HG02938 (cell line): ENCODE measurements around the gene KIAA2012.

Experiments used
- ATAC-seq: cut with Tn5 transposase; IDR thresholded peaks from one replicate; pipeline ENCODE4 v1.9.1; 2021; ENCODE audit warnings: mild to moderate bottlenecking, moderate library complexity; ENCODE audit not compliant: unreplicated experiment

The KIAA2012 gene

GRCh38 chr2:202074324-202074723 lies 1.3 kb downstream of the KIAA2012 start:
- no peak for ATAC-seq

GRCh38 chr2:202079310-202079709 lies 6.3 kb downstream of the KIAA2012 start:
- ATAC-seq = no peak

- ATAC-seq = no peak
These were observed 11.2 kb downstream of the KIAA2012 start for GRCh38 chr2:202084265-202084664.

- no peak for ATAC-seq
These were observed 15.7 kb downstream of the KIAA2012 start for GRCh38 chr2:202088777-202089176.

GRCh38 chr2:202090530-202090929 lies 17.5 kb downstream of the KIAA2012 start:
- no peak for ATAC-seq

GRCh38 chr2:202091476-202091875 lies 18.4 kb downstream of the KIAA2012 start:
- ATAC-seq = no peak

- no peak for ATAC-seq
These were observed 21.5 kb downstream of the KIAA2012 start for GRCh38 chr2:202094426-202094986.

- ATAC-seq = no peak
These were observed 22.2 kb downstream of the KIAA2012 start for GRCh38 chr2:202095235-202095634.

- ATAC-seq = no peak
These were observed 23.7 kb downstream of the KIAA2012 start for GRCh38 chr2:202096736-202097135.

- no peak for ATAC-seq
These were observed 25.2 kb downstream of the KIAA2012 start for GRCh38 chr2:202098291-202098690.

GRCh38 chr2:202099515-202099914 lies 26.5 kb downstream of the KIAA2012 start:
- ATAC-seq = no peak

- ATAC-seq = no peak
These were observed 27.1 kb downstream of the KIAA2012 start for GRCh38 chr2:202100176-202100575.

- ATAC-seq = no peak
These were observed 28.0 kb downstream of the KIAA2012 start for GRCh38 chr2:202101026-202101579.

GRCh38 chr2:202102425-202103000 lies 29.5 kb downstream of the KIAA2012 start:
- ATAC-seq = no peak

GRCh38 chr2:202104286-202104870 lies 31.3 kb downstream of the KIAA2012 start:
- no peak for ATAC-seq

- no peak for ATAC-seq
These were observed 32.0 kb downstream of the KIAA2012 start for GRCh38 chr2:202105025-202105424.

GRCh38 chr2:202108345-202108744 lies 35.3 kb downstream of the KIAA2012 start:
- ATAC-seq = no peak

- ATAC-seq = no peak
These were observed 36.2 kb downstream of the KIAA2012 start for GRCh38 chr2:202109139-202109736.

GRCh38 chr2:202109737-202110184 lies 36.7 kb downstream of the KIAA2012 start:
- no peak for ATAC-seq

GRCh38 chr2:202110491-202110890 lies 37.4 kb downstream of the KIAA2012 start:
- ATAC-seq = no peak

GRCh38 chr2:202112041-202112440 lies 39.0 kb downstream of the KIAA2012 start:
- ATAC-seq = no peak
